Gastrocnemius medialis (tissue), 4 donors: Measurements from ENCODE around the gene NF2. TPM values are rescaled to one million over a fixed set of nuclear protein-coding genes. Genes with fewer than 3 reads are reported as not detected.

Experiments used
- ATAC-seq, 2 donors: fragments of 150-250 bp; one replicate each; pipeline ENCODE4 v1.9.1; 2016
- DNase-seq, 2 donors: peaks; one replicate each; pipeline ENCODE4 v3.0.0-alpha.2; 2019
- H3K27ac ChIP-seq, 4 donors: fragments of 200-600 bp; sonication (generic); 1 replicate in 1 of 4; 2 replicates in 3 of 4; pipeline ENCODE4 v1.5.1; 2016 to 2018; ENCODE audit warnings: mild to moderate bottlenecking in 2 of 4, moderate library complexity in 1 of 4
- H3K27me3 ChIP-seq, 3 donors: fragments of 200-600 bp; sonication (generic) in 2 of 3; 1 replicate in 1 of 3; 2 replicates in 2 of 3; pipeline versions ENCODE4 v1.5.1 to v1.6.0; 2016 to 2019; ENCODE audit warnings: mild to moderate bottlenecking in 1 of 3, moderate library complexity in 1 of 3
- H3K36me3 ChIP-seq, 2 donors: fragments of 200-600 bp; sonication (generic) in 1 of 2; one replicate each; pipeline ENCODE4 v1.5.1; 2017 to 2018
- H3K4me1 ChIP-seq, 2 donors: fragments of 200-600 bp; sonication (generic) in 1 of 2; one replicate each; pipeline ENCODE4 v1.5.1; 2016 to 2017; ENCODE audit warnings: mild to moderate bottlenecking in 2 of 2
- H3K4me3 ChIP-seq, 4 donors: fragments of 200-600 bp; sonication (generic) in 3 of 4; 1 replicate in 1 of 4; 2 replicates in 3 of 4; pipeline ENCODE4 v1.5.1; 2016 to 2019; ENCODE audit warnings: mild to moderate bottlenecking in 2 of 4
- H3K9me3 ChIP-seq, 3 donors: fragments of 200-600 bp; sonication (generic) in 2 of 3; 1 replicate in 1 of 3; 2 replicates in 2 of 3; pipeline ENCODE4 v1.5.1; 2016 to 2019
- CTCF ChIP-seq, 5 experiments: fragments of 450-650 bp in 3 of 5; fragments of 200-600 bp in 2 of 5; sonication (generic) in 2 of 5; IDR thresholded peaks in 4 of 5; conservative IDR thresholded peaks in 1 of 5; 1 replicate in 4 of 5; 2 replicates in 1 of 5; pipeline ENCODE4 v1.5.1; 2016 to 2019; ENCODE audit warnings: antibody characterized with exemption in 5 of 5, mild to moderate bottlenecking in 3 of 5, moderate library complexity in 3 of 5
- POLR2A ChIP-seq, 2 donors: fragments of 450-650 bp; IDR thresholded peaks; one replicate each; pipeline ENCODE4 v1.6.1; 2017; ENCODE audit warnings: antibody characterized with exemption in 2 of 2, mild to moderate bottlenecking in 2 of 2, moderate library complexity in 2 of 2
- in situ Hi-C, 4 donors: fragments of 200-750 bp; cut with MboI; loops; one replicate each; pipeline versions ENCODE4 v1.15.0 to v1.8.0; 2017; ENCODE audit warnings: low sequenced_read_pairs in 4 of 4
- intact Hi-C: fragments of 100-400 bp; cut with DNase I; formaldehyde crosslinking; loops from one replicate; pipeline ENCODE4 v1.15.1; 2023; ENCODE audit warnings: low total_unique reads
- total RNA-seq, 4 donors: library from RNA; depleted of rRNA; stranded (reverse); fragments of >200 nt; gene quantifications; one replicate each; pipeline versions ENCODE4 v1.1.0 to v1.2.3, GENCODE V29; 2016

NF2 gene
- total RNA-seq, 4 donors from 2014 or later: 34.7 to 66.3 (median 48.2) TPM

DNA sequence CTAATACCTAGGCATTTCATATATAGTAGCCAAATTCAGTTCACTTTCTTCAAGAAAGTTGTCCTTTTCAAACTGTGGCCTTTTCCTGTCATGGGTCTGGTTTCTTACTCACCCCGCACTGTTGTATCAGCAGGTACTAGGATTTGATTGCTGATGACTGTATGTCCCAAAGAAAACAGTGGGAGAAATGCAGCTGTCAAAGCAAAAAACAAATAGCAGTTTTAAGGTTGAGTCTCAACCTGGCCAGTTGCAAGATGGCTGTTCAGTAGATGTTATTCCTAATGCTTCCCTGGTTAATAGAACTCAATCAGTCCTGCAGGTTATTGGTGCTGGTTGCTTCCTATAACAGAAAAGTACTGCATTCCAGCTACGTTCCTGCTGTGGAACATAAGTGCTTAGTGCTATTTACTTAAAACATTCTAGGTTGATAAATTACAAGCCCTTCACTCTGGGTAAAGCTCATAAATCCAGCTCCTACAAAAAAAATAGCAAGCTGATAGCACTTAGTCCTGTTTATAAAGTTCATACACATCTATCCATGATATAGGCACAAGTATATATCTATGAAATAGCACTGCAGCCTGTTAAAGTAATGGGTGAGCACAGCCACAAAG lies 26.6 kb downstream of the NF2 start:
- Histone ChIP-seq H3K4me3 (no peak overlapping the region), H3K27ac (no peak overlapping the region)
- in situ Hi-C loops: loop anchor here in 2 of 4 donors (10.0 to 25.0 kb wide), 2 partner anchors 382 to 455 kb away; partner anchors contain the start of gene HORMAD2 (in 1 of the 2)

GRCh38 chr22:29630987-29631386 lies 27.6 kb downstream of the NF2 start:
- no peaks in the 10 kb centered on the region for H3K4me1 ChIP-seq
- in situ Hi-C loops (loop anchor here in 2 of 4 donors (10.0 to 25.0 kb wide), 2 partner anchors 381 to 454 kb away; partner anchors contain the start of gene HORMAD2 (in 1 of the 2)), intact Hi-C loops (no loop called here)
- no peaks in the 10 kb centered on the region for H3K9me3 ChIP-seq
- H3K4me3 ChIP-seq: no peak overlapping the region
- no peak overlapping the region for H3K27ac ChIP-seq
- H3K36me3 ChIP-seq: no peaks in the 10 kb centered on the region
- TF ChIP-seq CTCF (IDR thresholded peaks at IDR 0.05 in 4 of 5, conservative IDR thresholded peaks at IDR 0.05 in 1 of 5): no peak
- no peak for TF ChIP-seq POLR2A (IDR thresholded peaks at IDR 0.05)
- no peak for ATAC-seq
- no peaks in the 10 kb centered on the region for H3K27me3 ChIP-seq
- DNase-seq: no peak

More for the DNA sequence above, 26.6 kb downstream of the NF2 start:
- no peaks in the 10 kb centered on the region for H3K27me3 ChIP-seq
- H3K9me3 ChIP-seq: no peaks in the 10 kb centered on the region
- DNase-seq (no peak), ATAC-seq (no peak)
- no peaks in the 10 kb centered on the region for H3K36me3 ChIP-seq
- intact Hi-C loops: loop anchor here (5.0 kb wide), 1 partner anchor 377 kb away; no protein-coding TSS in a partner anchor
- TF ChIP-seq CTCF (IDR thresholded peaks at IDR 0.05 in 4 of 5, conservative IDR thresholded peaks at IDR 0.05 in 1 of 5) (no peak), POLR2A (IDR thresholded peaks at IDR 0.05) (no peak)
- peaks cover 8 to 9% of the 10 kb centered on the region in 2 donors for H3K4me1 ChIP-seq

DNA sequence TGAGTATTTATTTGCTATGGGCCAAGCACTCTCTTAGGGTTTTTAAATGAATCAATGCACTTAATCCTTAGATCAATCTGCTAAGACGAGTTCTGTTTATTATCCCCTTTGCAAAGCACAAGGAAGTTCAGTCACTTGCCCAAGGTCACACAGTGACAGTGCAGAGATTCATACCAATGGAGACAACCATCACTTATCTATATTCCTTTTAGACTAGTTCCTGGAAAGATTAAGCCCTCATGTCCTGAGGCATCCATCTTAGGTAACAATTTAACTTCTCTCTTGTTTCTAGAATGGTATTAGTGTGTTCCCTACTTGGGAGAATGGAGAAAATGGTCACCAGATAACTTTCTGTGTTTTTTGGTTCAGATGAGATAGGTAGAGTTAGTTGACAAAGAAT lies 28.3 kb downstream of the NF2 start:
- DNase-seq (no peak), ATAC-seq (no peak)
- no peak overlapping the region for H3K27ac ChIP-seq
- H3K4me1 ChIP-seq: no peaks in the 10 kb centered on the region
- no peak for TF ChIP-seq CTCF (IDR thresholded peaks at IDR 0.05 in 4 of 5, conservative IDR thresholded peaks at IDR 0.05 in 1 of 5)
- TF ChIP-seq POLR2A (IDR thresholded peaks at IDR 0.05): no peak
- H3K4me3 ChIP-seq: no peak overlapping the region
- no peaks in the 10 kb centered on the region for H3K36me3 ChIP-seq
- intact Hi-C loops (no loop called here), in situ Hi-C loops (loop anchor here in 2 of 4 donors (10.0 to 25.0 kb wide), 2 partner anchors 381 to 453 kb away; partner anchors contain the start of gene HORMAD2 (in 1 of the 2))
- no peaks in the 10 kb centered on the region for H3K27me3 ChIP-seq
- no peaks in the 10 kb centered on the region for H3K9me3 ChIP-seq

- no peaks in the 10 kb centered on the region for H3K4me1 ChIP-seq
- no peak for DNase-seq
- intact Hi-C loops (no loop called here), in situ Hi-C loops (loop anchor here in 2 of 4 donors (10.0 to 25.0 kb wide), 2 partner anchors 380 to 452 kb away; partner anchors contain the start of gene HORMAD2 (in 1 of the 2))
- H3K27me3 ChIP-seq: no peaks in the 10 kb centered on the region
- H3K27ac ChIP-seq: no peak overlapping the region
- ATAC-seq: no peak
- no peak overlapping the region for H3K4me3 ChIP-seq
- peaks cover 0 to 6% of the 10 kb centered on the region in 2 donors for H3K36me3 ChIP-seq
- H3K9me3 ChIP-seq: no peaks in the 10 kb centered on the region
- TF ChIP-seq CTCF (IDR thresholded peaks at IDR 0.05 in 4 of 5, conservative IDR thresholded peaks at IDR 0.05 in 1 of 5): no peak
- no peak for TF ChIP-seq POLR2A (IDR thresholded peaks at IDR 0.05)
Measured at GRCh38 chr22:29632672-29633071, 29.2 kb downstream of the NF2 start.
